Smooth muscle cell (in vitro differentiated cells): ENCODE results near the gene NUMB. TPM values are rescaled to one million over a fixed set of nuclear protein-coding genes. Genes with fewer than 3 reads are reported as not detected.
A peak's percentile ranks its signal among the peaks of the same experiment; 100 is the strongest.

Experiments used
- DNase-seq: peaks from one replicate; lab custom pipeline; 2025; ENCODE audit not compliant: unreplicated experiment; lab: John Stamatoyannopoulos, UW
- H2AFZ ChIP-seq: fragments of 200-600 bp; sonication (generic); 2 replicates; pipeline ENCODE4 v1.6.0; 2016; ENCODE audit warnings: antibody characterized with exemption, low read depth, mild to moderate bottlenecking
- H3F3A ChIP-seq: fragments of 200-600 bp; sonication (generic); 2 replicates; pipeline ENCODE4 v1.6.0; 2017; ENCODE audit warnings: antibody characterized with exemption, low read depth
- H3K27ac ChIP-seq: fragments of 200-600 bp; sonication (generic); 2 replicates; pipeline ENCODE4 v1.5.1; 2016; ENCODE audit warnings: low read depth, mild to moderate bottlenecking
- H3K27me3 ChIP-seq: fragments of 200-600 bp; sonication (generic); 2 replicates; pipeline ENCODE4 v1.6.1; 2016; ENCODE audit warnings: low read depth, mild to moderate bottlenecking
- H3K36me3 ChIP-seq: fragments of 200-600 bp; sonication (generic); 2 replicates; pipeline ENCODE4 v1.5.1; 2016; ENCODE audit warnings: low read depth
- H3K4me1 ChIP-seq: fragments of 200-600 bp; sonication (generic); 2 replicates; pipeline ENCODE4 v1.5.1; 2016; ENCODE audit warnings: low read depth
- H3K4me2 ChIP-seq: fragments of 200-600 bp; sonication (generic); 2 replicates; pipeline ENCODE4 v1.6.0; 2016; ENCODE audit warnings: mild to moderate bottlenecking
- H3K4me3 ChIP-seq: fragments of 200-600 bp; sonication (generic); 2 replicates; pipeline ENCODE4 v1.5.1; 2016; ENCODE audit warnings: mild to moderate bottlenecking
- H3K79me2 ChIP-seq: fragments of 200-600 bp; sonication (generic); 2 replicates; pipeline ENCODE4 v1.6.0; 2016; ENCODE audit warnings: low read depth, mild to moderate bottlenecking
- H3K9ac ChIP-seq: fragments of 200-600 bp; sonication (generic); 2 replicates; pipeline ENCODE4 v1.6.0; 2016; ENCODE audit warnings: low read depth
- H3K9me3 ChIP-seq: fragments of 200-600 bp; sonication (generic); replicated peaks from 2 replicates; pipeline ENCODE4 v1.5.1; 2016; ENCODE audit warnings: low read depth
- H4K20me1 ChIP-seq: fragments of 200-600 bp; sonication (generic); 2 replicates; pipeline ENCODE4 v1.6.0; 2016; ENCODE audit warnings: low read depth
- WGBS: methylation state at CpG from one replicate; pipeline ENCODE4 v1.1.7; 2016; ENCODE audit warnings: low lambda C conversion rate; 5-methylcytosine and 5-hydroxymethylcytosine counted together
- polyA plus RNA-seq: library from polyadenylated mRNA; unstranded; fragments of >200 nt; fragmentation: Nextera tagmentation; extraction: Ambion mirVana; gene quantifications from 2 replicates; pipeline ENCODE4 v1.2.1, GENCODE V29; 2016
- total RNA-seq: library from RNA; depleted of rRNA; stranded (reverse); fragments of >200 nt; gene quantifications from 2 replicates; pipeline ENCODE4 v1.2.3, GENCODE V29; 2014
- TF ChIP-seq, protein P1 (sequence below): fragments of 200-600 bp; sonication (generic); IDR thresholded peaks from 2 replicates; pipeline ENCODE4 v1.5.1; 2017; ENCODE audit warnings: borderline replicate concordance, mild to moderate bottlenecking, antibody characterized with exemption; ENCODE audit not compliant: insufficient read depth, poor library complexity, severe bottlenecking

NUMB gene
- total and polyA plus RNA-seq, 2 experiments from 2014 or later = 34.5 to 57.4 TPM

DNA sequence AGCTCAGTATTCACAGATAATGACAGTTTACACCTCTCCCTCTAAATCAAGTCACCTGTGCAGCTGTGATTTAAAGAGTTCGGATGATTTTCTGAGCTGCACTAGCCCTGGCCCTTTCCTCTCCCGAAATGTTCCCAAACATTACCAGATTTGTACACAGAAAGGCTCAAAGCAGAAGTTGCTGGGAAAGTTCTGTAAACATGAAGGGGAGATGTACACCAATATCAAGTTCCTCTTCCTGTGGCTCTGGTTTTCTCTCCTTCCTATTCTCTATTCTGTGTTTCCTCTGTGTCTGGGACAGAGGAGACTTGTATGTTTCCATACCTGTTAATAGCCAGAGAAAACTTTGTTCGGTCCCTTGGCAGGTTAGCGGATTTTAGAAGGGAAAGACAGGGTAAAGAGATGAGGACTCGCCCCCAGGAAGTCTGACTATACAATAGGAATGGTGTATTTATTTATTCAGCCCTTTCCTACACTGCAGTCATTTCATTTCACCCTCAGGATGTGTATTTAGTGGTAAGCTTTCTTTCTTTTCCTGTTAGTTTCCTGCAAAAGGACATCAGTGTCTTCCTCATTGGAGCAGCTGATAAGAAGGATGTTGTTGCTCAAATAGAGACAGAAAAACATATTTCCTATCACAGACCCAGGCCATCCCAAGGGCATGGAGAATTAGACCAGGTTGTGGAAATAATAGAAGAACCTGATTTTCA is 7.6 kb upstream of the NUMB start:
- no peaks in the 10 kb centered on the region for H4K20me1 ChIP-seq
- peak overlapping the region; percentile 11 for H3K4me2 ChIP-seq
- H3K4me3 ChIP-seq = no peak overlapping the region
- peaks cover 9% of the 10 kb centered on the region for H3K4me1 ChIP-seq
- TF ChIP-seq, protein P1, sequence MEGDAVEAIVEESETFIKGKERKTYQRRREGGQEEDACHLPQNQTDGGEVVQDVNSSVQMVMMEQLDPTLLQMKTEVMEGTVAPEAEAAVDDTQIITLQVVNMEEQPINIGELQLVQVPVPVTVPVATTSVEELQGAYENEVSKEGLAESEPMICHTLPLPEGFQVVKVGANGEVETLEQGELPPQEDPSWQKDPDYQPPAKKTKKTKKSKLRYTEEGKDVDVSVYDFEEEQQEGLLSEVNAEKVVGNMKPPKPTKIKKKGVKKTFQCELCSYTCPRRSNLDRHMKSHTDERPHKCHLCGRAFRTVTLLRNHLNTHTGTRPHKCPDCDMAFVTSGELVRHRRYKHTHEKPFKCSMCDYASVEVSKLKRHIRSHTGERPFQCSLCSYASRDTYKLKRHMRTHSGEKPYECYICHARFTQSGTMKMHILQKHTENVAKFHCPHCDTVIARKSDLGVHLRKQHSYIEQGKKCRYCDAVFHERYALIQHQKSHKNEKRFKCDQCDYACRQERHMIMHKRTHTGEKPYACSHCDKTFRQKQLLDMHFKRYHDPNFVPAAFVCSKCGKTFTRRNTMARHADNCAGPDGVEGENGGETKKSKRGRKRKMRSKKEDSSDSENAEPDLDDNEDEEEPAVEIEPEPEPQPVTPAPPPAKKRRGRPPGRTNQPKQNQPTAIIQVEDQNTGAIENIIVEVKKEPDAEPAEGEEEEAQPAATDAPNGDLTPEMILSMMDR = no peak
- H3K27ac ChIP-seq = peak overlapping the region; percentile 90
- H3K36me3 ChIP-seq = no peaks in the 10 kb centered on the region
- 89% methylated on average over 5 of the region's 5 CpGs for WGBS
- peaks cover 39% of the 10 kb centered on the region for H3F3A ChIP-seq
- DNase-seq = no peak
- no peak overlapping the region for H3K9ac ChIP-seq
- H3K79me2 ChIP-seq = no peaks in the 10 kb centered on the region
- H3K9me3 ChIP-seq = no peaks in the 10 kb centered on the region
- no peaks in the 10 kb centered on the region for H3K27me3 ChIP-seq
- H2AFZ ChIP-seq = peak overlapping the region; percentile 7

DNA sequence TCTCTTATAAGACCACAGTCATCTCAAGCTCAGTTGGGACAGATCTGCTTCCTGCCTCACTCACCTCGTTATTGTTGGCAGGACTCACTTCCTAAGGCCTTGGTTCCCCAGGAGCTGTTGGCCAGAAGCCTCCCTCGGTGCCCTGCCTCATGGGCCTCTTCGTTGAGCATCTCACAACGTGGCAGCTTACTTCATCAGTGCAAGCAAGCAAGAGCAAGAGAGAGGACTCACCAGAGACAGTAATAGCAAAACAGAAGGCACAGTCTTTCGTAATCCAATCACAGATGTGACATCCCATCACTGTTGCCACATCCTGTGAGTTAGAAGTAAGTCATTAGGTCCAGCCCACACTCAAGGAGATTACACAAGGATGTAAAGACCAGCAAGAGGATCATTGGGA is 5.1 kb upstream of the NUMB start:
- peaks cover 39% of the 10 kb centered on the region for H3F3A ChIP-seq

DNA sequence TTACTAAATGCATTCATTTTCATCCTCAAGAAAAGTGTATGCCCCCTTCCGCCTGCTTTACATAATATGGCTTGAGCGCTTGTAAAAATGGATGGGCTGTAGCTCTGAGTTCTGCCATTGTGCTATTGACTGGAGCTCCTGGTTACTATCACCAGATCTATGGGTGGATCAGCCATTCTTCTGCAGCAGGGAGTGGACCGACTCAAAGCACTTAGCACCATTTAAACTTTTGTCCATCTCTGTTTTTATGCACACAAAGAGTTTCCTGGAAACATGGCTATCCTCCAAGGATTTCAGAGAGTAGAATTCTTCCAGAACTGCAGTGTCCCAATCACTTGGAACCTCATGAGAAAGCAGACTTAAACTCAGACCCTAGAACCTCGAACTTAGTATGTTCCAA is 4.5 kb upstream of the NUMB start:
- H2AFZ ChIP-seq = no peak overlapping the region
- H4K20me1 ChIP-seq = no peaks in the 10 kb centered on the region
- peaks cover 4% of the 10 kb centered on the region for H3K79me2 ChIP-seq
- no peaks in the 10 kb centered on the region for H3K27me3 ChIP-seq
- no peaks in the 10 kb centered on the region for H3K36me3 ChIP-seq
- TF ChIP-seq, protein P1 = no peak
- DNase-seq = no peak
- 68% methylated on average over 4 of the region's 4 CpGs for WGBS
- peaks cover 13% of the 10 kb centered on the region for H3K4me1 ChIP-seq
- H3K27ac ChIP-seq = peak overlapping the region; percentile 91
- H3K4me2 ChIP-seq = peak overlapping the region; percentile 79
- H3K9ac ChIP-seq = peak overlapping the region; percentile 54
- H3K9me3 ChIP-seq = no peaks in the 10 kb centered on the region
- H3F3A ChIP-seq = peaks cover 38% of the 10 kb centered on the region
- peak overlapping the region; percentile 19 for H3K4me3 ChIP-seq

More for the DNA sequence above, 5.1 kb upstream of the NUMB start:
- Histone ChIP-seq H3K9ac (peak overlapping the region; percentile 54), H3K4me1 (peaks cover 13% of the 10 kb centered on the region), H3K9me3 (no peaks in the 10 kb centered on the region), H2AFZ (no peak overlapping the region), H3K4me3 (peak overlapping the region; percentile 19), H4K20me1 (no peaks in the 10 kb centered on the region), H3K79me2 (no peaks in the 10 kb centered on the region), H3K4me2 (peak overlapping the region; percentile 79), H3K36me3 (no peaks in the 10 kb centered on the region), H3K27me3 (no peaks in the 10 kb centered on the region), H3K27ac (peak overlapping the region; percentile 91)
- 20% methylated on average over 5 of the region's 5 CpGs for WGBS
- no peak for DNase-seq
- TF ChIP-seq, protein P1 = no peak
